Measurements from ENCODE around the gene RPS28.
A peak's percentile ranks its signal among the peaks of the same experiment; 100 is the strongest.
"Not testable (repeated sequence)": the region's sequence is repeated elsewhere in the genome, so short reads cannot be mapped to it uniquely, and the experiment has no call there.

The RPS28 gene

GRCh38 chr19:8342684-8343482 lies 21.6 kb downstream of the RPS28 start, which contains the start of gene KANK3:
KANK3 (minus strand) TSS chr19:8343262; CDS start chr19:8337828, 5,434 bp downstream.
- peak; percentile 92 for DNase-seq (ENCODE audit: low read depth)

- DNase-seq (ENCODE audit: low read depth): no peak
Measured at GRCh38 chr19:8343483-8343844, 22.2 kb downstream of the RPS28 start.

GRCh38 chr19:8349629-8350372 lies 28.5 kb downstream of the RPS28 start:
- not testable (repeated sequence) for DNase-seq (ENCODE audit: low read depth)

GRCh38 chr19:8352134-8352827 lies 31.0 kb downstream of the RPS28 start:
- DNase-seq (ENCODE audit: low read depth): peak; percentile 47

GRCh38 chr19:8352845-8353244 lies 31.5 kb downstream of the RPS28 start:
- DNase-seq (ENCODE audit: low read depth): not testable (repeated sequence)

- DNase-seq (ENCODE audit: low read depth): peak; percentile 99
Measured at GRCh38 chr19:8355631-8356402, 34.5 kb downstream of the RPS28 start.

GRCh38 chr19:8357007-8357521 lies 35.8 kb downstream of the RPS28 start:
- DNase-seq (ENCODE audit: low read depth): no peak

- DNase-seq (ENCODE audit: low read depth): no peak
Measured at GRCh38 chr19:8358948-8359347, 37.7 kb downstream of the RPS28 start.

GRCh38 chr19:8360196-8360595 lies 38.9 kb downstream of the RPS28 start:
- DNase-seq (ENCODE audit: low read depth): no peak

GRCh38 chr19:8361921-8362793 lies 40.9 kb downstream of the RPS28 start:
- peak; percentile 99 for DNase-seq (ENCODE audit: low read depth)

- DNase-seq (ENCODE audit: low read depth): peak; percentile 58
Measured at GRCh38 chr19:8363803-8364771, 42.8 kb downstream of the RPS28 start, which contains the start of gene ANGPTL4. ANGPTL4 (plus strand) TSS chr19:8364155; CDS start chr19:8364322, 167 bp downstream.

- no peak for DNase-seq (ENCODE audit: low read depth)
Measured at GRCh38 chr19:8366121-8366581, 44.9 kb downstream of the RPS28 start.

- DNase-seq (ENCODE audit: low read depth): peak; percentile 32
Measured at GRCh38 chr19:8366961-8367326, 45.6 kb downstream of the RPS28 start.

- DNase-seq (ENCODE audit: low read depth): peak; percentile 99
Measured at GRCh38 chr19:8367327-8368001, 46.2 kb downstream of the RPS28 start.

- no peak for DNase-seq (ENCODE audit: low read depth)
Measured at GRCh38 chr19:8370176-8371010, 49.1 kb downstream of the RPS28 start.

- no peak for DNase-seq (ENCODE audit: low read depth)
Measured at GRCh38 chr19:8371011-8371804, 49.9 kb downstream of the RPS28 start.

All from EH (cell line).